ENCODE measurements around the gene ERVH48-1.
A peak's percentile ranks its signal among the peaks of the same experiment; 100 is the strongest.
"Not testable (repeated sequence)": the region's sequence is repeated elsewhere in the genome, so short reads cannot be mapped to it uniquely, and the experiment has no call there.

Gene ERVH48-1

DNA sequence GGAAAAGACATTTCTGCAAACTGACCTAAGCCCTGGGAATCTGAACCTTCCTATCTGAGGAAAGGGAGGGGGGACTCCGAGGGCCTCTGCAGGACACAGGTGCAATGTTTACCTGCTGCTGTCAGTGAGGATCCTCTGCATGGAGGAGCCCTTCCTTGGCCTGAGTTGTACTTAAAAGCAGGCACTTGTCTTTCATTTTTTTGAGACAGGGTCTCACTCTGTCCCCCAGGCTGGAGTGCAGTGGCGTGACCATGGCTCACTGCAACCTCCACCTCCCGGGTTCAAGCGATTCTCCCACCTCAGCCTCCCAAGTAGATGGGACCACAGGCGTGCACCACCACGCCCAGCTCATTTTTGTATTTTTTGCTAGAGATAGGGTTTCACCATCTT, 13.2 kb upstream of the ERVH48-1 start:
- not testable (repeated sequence) for DNase-seq

DNA sequence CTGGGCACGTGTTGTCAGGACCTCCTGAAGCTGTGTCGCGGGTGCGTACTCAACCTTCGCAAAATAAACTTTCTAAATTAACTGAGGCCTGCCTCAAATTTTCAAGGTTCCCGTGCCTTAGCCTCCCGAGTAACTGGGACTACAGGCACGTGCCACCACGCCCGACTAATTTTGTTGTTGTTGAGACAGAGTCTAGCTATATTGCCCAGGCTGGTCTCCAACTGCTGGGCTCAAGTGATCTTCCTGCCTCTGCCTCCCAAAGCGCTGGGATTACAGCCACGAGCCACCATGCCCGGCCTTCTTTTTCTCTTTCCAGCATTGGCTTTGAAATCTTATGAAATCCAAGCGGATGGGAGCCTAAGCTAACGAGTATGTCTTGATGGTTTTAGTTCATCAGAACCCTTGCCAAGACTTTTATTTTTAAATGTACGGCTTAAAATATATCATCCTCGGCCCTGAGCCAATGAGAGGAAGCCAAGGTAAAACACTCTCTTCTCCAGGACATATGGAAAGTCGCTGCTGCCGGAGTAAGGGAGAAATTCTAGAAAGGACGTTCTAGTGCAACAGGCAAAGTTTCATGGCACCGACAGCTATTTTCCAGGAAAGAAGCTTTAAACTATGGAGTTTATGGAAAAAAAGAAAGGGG, 12.7 kb upstream of the ERVH48-1 start:
- no peak for DNase-seq

DNA sequence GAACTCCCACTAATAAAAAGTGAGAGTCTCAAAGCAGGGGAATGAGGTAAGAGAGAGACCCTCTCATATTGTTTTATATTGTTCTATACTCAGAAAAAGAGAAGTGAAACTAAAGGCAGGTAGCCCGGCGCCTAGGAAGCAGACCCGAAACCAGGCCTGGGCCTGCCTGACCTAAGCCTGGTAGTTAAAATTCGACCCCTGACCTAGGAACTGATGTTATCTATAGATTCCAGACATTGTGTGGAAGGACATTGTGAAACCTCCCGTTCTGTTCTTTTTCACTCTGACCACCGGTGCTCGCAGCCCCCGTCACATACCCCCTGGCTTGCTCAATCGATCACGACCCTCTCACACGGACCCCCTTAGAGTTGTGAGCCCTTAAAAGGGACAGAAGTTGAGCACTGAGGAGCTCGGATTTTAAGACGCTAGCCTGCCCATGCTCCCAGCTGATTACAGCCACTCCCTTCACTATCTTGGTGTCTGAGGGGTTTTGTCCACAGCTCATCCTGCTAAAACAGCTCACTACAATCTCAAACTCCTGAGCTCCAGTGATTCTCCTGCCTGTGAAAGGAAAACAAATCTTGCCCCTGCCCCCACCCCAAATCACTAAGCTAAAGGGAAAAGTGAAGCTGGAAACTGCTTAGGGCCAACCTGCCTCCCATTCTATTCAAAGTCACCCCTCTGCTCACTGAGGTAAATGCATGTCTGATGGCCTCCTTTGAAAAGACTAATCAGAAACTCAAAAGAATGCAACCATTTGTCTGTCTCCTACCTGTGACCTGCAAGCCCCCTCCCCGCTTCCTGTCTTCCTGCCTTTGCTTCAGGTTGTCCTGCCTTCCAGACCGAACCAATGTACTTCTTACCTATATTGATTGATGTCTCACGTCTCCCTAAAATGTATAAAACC, 11.9 kb upstream of the ERVH48-1 start:
- not testable (repeated sequence) for DNase-seq

DNA sequence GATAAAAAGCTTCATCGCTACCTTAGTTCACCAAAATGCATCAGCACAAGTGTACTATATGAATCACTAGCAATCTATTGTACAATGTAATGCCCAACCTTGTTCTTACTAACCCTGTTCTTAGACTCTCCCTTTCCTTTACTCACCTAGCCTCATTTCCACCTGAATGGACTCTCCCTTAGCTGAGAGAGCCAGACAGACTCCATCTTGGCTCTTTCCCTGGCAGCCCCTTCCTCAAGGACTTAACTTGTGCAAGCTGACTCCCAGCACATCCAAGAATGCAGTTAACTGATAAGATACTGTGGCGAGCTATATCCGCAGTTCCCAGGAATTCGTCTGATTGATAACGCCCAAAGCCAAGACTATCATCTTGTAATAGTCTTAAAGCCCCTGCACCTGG, 10.9 kb upstream of the ERVH48-1 start:
- DNase-seq, result not testable (repeated sequence)

DNA sequence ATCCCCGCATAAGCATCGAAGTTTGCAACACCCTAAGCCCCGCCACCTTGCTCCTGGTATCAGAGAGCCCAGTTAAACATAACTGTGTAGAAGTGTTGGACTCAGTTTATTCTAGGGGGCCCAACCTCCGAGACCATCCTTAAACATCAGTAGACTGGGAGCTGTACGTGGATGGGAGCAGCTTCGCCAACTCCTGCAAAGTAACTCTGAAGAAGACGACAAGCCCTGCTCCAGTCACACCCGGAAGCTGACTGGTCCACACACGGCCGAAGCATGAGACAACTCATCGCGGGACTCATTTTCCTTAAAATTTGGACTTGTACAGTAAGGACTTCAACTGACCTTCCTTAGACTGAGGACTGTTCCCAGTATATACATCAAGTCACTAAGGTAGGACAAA, 8.5 kb upstream of the ERVH48-1 start:
- not testable (repeated sequence) for DNase-seq

DNA sequence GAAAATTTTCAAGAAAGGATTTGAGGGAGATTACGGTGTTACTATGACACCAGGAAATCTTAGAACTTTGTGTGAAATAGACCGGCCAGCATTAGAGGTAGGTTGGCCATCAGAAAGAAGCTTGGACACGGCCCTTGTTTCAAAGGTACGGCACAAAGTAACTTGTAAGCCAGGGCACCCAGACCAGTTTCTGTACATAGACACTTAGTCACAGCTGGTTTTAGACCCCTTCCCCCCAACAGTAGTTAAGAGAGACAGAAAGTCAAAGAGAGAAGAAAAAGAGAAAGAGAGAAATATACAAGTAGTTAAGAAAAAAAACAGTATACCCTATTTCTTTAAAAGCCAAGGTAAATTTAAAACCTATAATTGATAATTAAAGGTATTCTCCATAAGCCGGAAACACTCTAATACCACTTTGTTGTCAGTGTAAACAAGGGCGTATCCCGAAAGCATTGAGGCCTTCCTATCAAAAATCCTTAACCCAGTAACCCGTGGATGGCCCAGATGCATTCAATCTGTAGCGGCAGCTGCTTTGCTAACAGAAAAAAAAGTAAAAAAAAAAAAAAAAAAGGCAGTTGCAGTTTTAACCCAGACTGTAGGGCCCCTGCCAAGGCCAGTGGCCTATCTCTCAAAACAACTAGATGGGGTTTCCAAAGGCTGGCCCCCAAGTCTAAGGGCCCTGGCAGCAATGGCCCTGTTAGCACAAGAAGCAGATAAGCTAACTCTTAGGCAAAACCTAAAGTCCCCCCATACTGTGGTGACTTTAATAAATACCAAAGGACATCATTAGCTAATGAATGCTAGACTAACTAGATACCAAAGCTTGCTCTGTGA, 7.9 kb upstream of the ERVH48-1 start:
- not testable (repeated sequence) for DNase-seq

DNA sequence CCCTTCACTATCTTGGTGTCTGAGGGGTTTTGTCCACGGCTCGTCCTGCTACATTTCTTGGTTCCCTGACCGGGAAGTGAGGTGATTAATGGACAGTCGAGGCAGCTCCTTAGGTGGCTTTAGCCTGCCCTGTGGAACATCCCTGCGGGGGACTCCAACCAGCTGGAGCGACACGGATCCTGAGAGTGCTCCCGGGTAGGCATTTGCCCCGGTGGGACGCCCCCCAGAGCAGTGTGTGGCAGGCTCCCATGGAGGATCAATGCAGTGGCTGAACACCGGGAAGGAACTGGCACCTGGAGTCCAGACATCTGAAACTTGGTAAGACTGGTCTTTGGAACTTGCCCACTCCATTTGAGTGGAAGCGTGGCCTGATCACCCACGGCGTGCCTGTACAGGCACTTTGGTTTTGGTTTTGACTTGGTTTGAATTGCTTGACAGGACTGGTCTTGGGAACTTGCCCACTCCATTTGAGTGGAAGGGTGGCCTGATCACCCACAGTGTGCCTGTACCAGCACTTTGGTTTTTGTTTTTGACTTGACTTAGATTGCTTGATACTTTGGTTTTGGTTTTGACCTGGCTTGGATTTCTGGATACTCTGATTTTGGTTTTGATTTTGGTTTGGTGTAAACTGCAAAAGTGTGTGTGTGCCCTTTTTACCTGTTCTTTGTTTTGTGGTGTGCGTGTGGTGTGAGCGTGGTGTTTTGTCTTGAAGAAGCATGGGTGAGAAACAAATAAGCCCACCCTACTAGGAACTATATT, 7.1 kb upstream of the ERVH48-1 start:
- not testable (repeated sequence) for DNase-seq

DNA sequence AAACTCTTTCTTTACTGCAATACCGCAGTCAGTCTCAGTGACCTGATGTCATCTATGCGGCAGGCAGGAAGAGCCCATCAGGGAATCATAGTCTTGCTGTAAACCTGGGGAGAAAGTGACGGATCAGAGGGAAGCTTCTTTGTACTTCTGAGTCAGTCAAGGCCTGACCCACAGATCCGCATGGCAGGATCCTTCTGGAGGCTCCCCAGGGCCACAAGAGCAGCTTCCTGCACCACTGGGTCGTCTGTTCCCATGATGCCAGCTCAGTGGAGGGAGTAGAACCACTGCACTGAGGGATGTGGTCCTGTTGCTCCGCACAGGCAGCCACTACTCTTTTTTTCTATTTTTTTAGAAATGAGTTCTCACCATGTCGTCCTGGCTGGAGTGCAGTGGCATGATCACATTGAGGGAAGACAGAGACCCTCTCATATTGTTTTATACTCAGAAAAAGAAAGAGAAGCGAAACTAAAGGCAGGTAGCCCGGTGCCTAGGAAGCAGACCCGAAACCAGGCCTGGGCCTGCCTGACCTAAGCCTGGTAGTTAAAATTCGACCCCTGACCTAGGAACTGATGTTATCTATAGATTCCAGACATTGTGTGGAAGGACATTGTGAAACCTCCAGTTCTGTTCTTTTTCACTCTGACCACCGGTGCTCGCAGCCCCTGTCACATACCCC, 6.3 kb upstream of the ERVH48-1 start:
- no peak for DNase-seq

DNA sequence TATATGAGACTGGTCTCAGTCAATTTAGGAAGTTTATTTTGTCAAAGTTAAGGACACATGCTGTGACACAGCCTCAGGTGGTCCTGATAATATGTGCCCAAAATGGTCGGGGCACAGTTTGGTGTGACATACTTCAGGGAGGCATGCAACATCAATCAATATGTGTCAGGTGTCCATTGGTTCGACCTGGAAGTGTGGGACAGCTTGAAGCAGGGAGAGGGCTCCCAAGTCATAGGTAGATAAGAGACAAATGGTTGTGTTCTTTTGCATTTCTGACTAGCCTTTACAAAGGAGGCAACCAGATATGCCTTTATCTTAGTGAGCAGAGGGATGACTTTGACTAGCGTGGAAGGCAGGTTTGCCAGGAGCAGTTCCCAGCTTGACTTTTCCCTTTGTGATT, 4.5 kb upstream of the ERVH48-1 start:
- no peak for DNase-seq

DNA sequence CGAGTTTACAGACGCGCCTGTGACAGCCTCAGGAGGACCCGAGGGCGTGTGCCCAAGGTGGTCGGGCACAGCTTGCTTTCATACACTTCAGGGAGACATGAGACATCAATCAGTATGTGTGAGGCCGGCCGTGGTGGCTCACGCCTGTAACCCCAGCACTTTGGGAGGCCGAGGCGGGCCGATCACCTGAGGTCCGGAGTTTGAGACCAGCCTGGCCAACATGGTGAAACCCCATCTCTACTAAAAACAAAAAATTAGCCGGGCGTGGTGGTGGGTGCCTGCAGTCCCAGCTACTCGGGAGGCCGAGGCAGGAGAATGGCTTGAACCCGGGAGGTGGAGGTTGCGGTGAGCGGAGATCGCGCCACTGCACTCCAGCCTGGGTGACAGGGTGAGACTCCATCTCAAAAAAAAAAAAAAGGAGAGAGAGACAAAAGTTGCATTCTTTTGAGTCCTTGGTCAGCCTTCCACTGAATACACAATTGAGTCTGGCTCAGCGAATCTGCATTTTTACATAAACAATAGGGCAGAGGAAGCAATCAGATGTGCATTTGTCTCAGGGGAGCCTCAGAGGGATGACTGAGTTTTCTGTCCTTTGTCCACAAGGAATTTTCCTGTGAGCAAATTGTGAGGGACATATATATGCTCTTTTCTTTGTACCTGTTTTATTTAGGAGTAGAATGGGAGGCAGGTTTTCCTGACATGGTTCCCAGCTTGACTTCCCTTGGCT, 2.2 kb upstream of the ERVH48-1 start:
- not testable (repeated sequence) for DNase-seq

DNA sequence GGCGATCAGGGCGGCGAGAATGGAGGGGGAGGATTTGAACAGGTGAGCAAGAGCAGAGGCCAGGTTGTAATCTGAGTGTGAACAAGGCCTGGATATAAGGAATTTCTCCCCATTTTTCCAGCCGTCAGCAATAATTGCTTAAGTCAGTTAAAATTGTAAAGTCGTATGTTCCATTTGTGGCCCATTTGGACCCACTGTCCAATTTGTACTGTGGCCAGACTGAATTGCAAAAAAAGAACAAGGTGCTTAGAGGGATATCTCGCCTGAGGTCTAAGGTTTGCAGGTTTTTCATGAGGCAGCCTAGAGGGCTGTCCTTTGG, 1.0 kb downstream of the ERVH48-1 start:
- DNase-seq, result no peak

DNA sequence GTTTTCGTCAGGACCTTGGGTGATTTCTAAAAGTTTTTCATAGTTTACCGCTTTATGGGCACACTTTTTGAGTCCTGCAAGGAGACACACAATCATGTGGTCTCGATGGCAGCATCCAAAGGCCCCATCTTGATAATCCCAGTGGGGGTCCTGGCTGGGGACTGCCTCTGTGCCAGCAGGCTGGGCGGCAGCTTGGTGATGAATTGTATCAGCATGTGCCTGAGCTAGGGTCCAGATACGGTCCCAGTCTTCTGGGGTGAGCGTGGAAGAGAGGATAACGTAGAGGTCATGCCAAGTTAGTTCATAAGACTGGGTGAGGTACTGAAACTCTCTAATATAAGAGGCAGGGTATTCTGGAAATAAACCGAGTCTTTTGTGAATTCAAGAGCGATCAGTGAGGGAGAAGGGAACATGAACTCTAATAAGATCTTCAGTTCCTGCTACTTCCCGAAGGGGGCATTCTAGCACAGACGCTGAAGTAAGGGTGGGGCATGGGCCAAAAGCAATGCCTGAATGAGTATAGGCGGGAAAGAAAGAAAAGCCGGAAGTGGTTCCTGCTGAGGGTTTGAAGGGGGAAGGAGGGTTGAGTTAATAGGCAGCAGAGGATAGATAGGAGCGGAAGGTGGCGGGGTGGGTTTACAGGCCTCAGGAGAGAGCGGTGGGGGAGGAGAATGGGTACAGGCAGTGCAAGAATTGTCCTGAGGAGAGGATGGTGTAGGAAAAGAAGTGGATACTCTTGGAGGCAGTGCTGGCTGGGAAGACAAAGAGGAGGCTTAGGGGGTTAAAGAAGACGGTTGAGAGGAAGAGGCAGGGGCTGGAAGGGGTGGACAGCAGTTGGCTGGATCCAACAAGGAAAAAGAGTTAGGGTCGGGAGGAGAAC, 1.6 kb downstream of the ERVH48-1 start:
- peak; percentile 77 for DNase-seq

DNA sequence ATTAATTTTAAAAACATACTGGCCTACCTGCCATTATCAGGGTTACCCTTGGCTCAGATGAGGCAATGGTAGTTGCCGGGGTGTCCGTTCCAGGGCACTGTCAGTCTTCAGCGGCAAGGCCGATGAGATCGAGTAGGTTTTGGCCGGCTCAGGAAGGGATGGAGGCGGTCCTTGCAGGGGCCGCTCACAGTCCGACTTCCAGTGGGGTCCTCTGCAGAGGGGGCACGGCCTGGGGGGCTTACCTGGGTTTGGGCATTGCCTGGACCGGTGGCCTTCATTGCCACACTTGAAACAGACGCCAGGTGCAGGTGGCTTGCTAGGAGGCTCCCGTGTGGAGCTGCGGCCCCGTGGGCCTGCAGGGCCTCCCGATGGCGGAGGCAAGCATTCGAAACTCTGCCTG, 2.5 kb downstream of the ERVH48-1 start:
- DNase-seq, result no peak

DNA sequence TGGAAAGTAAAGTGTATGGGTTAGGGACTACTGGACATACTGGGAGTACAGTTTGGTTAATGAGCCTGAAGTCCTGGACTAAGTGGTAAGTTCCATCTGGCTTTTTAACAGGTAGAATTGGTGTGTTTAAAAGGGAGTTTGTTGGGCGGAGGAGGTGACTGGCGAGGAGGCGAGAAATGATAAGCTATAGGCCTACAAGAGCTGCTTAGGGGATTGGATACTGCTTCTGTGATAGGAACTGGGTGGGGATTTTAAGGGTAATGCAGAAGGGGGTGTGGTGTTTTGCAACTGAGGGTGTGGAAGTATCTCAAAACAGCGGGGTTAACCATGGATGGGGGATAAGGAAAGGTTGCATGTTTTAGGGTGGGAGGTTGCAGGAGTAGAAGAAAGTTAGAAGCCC, 3.5 kb downstream of the ERVH48-1 start:
- no peak for DNase-seq

DNA sequence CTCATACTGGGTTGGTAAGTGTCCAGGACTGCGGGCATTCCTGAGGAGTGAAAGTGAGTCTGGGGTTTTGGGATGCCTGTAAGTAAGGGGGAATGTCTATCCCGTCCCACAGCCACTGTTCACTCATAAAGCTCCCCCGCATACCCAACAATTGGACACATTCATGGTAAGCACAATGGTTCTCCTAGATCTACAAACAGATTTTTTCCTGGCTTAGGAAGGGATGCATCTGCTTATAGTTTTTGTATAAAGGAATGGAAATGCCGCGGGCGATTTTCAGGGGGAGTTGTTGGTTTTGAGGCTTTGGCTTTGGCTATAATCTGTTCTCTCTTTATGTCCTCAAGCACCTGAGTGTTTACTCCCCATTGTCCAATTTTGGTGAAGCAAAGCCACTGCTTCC, 7.1 kb downstream of the ERVH48-1 start:
- DNase-seq, result no peak

DNA sequence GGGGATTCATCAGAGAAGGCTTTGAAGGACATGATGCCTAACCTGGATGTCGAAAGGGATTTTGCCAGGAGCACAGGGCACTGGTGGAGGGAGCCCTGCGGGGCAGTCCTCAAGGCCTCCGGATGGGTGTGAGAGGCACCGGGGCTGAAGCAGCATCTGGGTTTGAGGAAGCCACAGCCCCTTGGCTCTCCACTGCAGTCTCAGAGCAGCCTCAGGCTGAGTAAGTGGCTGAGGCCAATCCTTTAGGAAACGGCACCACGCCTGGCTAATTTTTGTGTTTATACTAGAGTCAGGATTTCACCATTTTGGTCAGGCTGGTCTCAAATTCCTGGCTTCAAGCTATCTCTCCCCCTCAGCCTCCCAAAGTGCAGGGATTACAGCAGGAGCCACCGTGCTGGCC, 12.0 kb downstream of the ERVH48-1 start:
- DNase-seq, result no peak

DNA sequence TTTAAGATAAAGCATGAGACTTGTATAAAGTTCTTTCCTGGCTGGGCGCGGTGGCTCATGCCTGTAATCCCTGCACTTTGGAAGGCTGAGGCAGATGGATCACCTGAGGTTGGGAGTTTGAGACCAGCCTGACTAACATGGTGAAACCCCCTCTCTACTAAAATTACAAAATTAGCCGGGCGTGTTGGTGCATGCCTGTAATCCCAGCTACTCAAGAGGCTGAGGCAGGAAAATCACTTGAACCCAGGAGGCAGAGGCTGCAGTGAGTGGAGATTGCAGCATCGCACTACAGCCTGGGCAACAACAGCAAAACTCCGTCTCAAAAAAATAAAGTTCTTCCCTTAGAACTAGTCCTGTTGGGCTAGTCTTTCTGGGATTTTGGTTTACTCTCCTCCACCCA, 13.5 kb downstream of the ERVH48-1 start:
- DNase-seq, result not testable (repeated sequence)

DNA sequence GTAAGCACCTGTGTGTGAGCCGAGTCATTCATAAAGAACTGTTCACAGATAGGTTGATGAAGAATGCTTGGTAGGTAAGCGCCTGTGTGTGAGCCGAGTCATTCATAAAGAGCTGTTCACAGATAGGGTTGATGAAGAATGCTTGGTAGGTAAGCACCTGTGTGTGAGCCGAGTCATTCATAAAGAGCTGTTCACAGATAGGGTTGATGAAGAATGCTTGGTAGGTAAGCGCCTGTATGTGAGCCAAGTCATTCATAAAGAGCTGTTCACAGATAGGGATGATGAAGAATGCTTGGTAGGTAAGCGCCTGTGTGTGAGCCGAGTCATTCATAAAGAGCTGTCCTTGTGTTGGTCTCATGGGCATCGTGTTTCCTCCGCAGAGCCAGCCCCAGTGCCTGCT, 16.9 kb downstream of the ERVH48-1 start:
- DNase-seq, result not testable (repeated sequence)

DNA sequence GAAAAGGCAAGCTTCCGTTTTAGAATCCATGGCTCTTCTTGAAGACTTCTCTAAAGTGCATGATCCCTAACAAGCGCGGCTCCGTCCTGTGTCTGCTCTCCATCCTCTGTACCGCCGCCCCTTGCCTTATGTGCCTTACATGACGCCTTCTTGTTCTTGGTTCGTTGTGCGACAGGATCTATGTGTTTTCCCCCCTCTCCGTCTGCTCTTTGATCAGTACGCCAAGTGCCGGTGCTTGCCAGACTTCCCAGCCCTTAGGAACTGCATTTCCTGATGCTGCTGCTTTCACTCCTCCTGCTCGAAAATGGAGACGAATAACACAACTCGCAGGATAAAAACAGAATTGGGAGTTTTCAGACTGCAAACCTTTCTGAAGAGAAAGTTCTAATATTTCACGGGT, 19.2 kb downstream of the ERVH48-1 start:
- DNase-seq, result no peak

DNA sequence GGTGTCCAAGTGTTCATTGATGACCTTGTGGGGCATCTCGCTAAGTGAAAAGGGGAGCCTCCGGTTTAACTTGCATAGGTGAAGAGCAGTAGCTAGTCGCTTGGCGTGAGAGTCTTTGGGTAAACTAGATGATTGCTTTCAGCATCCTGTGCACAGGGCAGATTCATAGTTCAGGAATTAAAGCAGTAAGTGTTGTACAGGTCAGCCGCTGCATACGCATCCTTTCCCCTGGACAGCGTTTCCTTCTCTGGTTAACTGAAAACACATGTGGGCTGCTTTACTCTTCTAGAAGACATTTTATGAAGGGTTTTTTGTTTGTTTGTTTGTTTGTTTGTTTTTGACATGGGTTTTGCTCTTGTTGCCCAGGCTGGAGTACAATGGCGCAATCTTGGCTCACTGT, 20.2 kb downstream of the ERVH48-1 start:
- no peak for DNase-seq

DNA sequence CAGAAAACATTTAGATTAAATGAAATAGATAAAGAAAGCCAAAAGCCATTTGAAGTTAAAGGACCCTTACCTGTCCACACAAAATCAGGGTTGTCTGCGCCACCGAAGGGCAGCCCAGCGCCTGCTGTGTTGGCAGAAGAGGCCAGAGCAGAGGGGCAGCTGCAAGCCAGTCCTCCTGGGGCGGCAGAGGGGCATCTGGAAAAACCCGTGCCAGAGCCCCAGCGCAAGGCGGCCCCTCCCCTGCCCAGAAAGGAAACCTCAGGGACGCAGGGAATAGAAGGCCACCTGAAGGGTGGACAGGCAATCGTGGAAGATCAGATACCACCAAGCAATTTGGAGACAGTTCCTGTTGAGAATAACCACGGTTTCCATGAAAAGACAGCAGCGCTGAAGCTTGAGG, 21.6 kb downstream of the ERVH48-1 start:
- DNase-seq, result no peak
